ENCODE measurements around the gene MICA.

- TF ChIP-seq, protein P1, sequence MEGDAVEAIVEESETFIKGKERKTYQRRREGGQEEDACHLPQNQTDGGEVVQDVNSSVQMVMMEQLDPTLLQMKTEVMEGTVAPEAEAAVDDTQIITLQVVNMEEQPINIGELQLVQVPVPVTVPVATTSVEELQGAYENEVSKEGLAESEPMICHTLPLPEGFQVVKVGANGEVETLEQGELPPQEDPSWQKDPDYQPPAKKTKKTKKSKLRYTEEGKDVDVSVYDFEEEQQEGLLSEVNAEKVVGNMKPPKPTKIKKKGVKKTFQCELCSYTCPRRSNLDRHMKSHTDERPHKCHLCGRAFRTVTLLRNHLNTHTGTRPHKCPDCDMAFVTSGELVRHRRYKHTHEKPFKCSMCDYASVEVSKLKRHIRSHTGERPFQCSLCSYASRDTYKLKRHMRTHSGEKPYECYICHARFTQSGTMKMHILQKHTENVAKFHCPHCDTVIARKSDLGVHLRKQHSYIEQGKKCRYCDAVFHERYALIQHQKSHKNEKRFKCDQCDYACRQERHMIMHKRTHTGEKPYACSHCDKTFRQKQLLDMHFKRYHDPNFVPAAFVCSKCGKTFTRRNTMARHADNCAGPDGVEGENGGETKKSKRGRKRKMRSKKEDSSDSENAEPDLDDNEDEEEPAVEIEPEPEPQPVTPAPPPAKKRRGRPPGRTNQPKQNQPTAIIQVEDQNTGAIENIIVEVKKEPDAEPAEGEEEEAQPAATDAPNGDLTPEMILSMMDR (IDR thresholded peaks at IDR 0.05): no peak
- no peak for TF ChIP-seq POLR2AphosphoS5 (IDR thresholded peaks at IDR 0.05)
These were observed 9.0 kb upstream of the MICA start for GRCh38 chr6:31394381-31394780.
